ENCODE results near the gene PAPLN. TPM values are rescaled to one million over a fixed set of nuclear protein-coding genes. Genes with fewer than 3 reads are reported as not detected.

The PAPLN gene
- polyA plus RNA-seq, 1 donor (not counting 4 experiments of a cell fraction or from before 2014, with no cell fraction given), result 8.2 TPM

DNA sequence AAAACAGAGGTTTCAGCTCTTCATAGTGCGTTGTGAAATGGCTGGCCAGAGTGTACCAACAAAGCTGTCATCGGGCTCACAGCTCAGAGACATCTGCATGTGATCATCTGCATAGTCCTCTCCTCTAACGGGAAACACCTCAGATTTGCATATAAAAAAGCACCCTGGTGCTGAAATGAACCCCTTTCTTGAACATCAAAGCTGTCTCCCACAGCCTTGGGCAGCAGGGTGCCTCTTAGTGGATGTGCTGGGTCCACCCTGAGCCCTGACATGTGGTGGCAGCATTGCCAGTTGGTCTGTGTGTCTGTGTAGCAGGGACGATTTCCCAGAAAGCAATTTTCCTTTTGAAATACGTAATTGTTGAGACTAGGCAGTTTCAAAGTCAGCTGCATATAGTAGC, 14.3 kb upstream of the PAPLN start:
- Histone ChIP-seq H2AFZ (ENCODE audit: control insufficient read depth, low read length) (no peak overlapping the region), H3K36me3 (ENCODE audit: control insufficient read depth in 2 of 2, extremely low read depth in 1 of 2, insufficient read depth in 2 of 2, low read length in 2 of 2) (peaks cover 16 to 17% of the 10 kb centered on the region in 2 experiments), H3K4me1 (ENCODE audit: control insufficient read depth, extremely low read depth, insufficient read depth, low read length) (peaks cover 4% of the 10 kb centered on the region), H3K9me3 (ENCODE audit: control insufficient read depth, low read depth, low read length) (no peaks in the 10 kb centered on the region), H3K9me1 (ENCODE audit: control insufficient read depth, extremely low read depth, insufficient read depth, low read length) (no peaks in the 10 kb centered on the region), H3K4me3 (ENCODE audit: control insufficient read depth in 2 of 3, extremely low read depth in 1 of 3, insufficient read depth in 2 of 3, low read depth in 1 of 3, low read length in 3 of 3) (no peak overlapping the region), H3K79me2 (ENCODE audit: control insufficient read depth, insufficient read depth, low read length) (no peaks in the 10 kb centered on the region), H3K4me2 (ENCODE audit: control insufficient read depth, extremely low read depth, insufficient read depth, low read depth, low read length) (no peak overlapping the region), H4K20me1 (ENCODE audit: control insufficient read depth, extremely low read depth, insufficient read depth, low read length) (no peaks in the 10 kb centered on the region), H3K27me3 (ENCODE audit: control insufficient read depth, extremely low read depth, insufficient read depth, low read length) (no peaks in the 10 kb centered on the region), H3K9ac (ENCODE audit: control insufficient read depth, extremely low read depth, insufficient read depth, low read length) (no peak overlapping the region), H3K27ac (ENCODE audit: control insufficient read depth, insufficient read depth, low read length) (no peak overlapping the region)
- FAIRE-seq, result no peak
- no peak for DNase-seq (ENCODE audit: low read depth, low spot score)
- TF ChIP-seq, protein P1, sequence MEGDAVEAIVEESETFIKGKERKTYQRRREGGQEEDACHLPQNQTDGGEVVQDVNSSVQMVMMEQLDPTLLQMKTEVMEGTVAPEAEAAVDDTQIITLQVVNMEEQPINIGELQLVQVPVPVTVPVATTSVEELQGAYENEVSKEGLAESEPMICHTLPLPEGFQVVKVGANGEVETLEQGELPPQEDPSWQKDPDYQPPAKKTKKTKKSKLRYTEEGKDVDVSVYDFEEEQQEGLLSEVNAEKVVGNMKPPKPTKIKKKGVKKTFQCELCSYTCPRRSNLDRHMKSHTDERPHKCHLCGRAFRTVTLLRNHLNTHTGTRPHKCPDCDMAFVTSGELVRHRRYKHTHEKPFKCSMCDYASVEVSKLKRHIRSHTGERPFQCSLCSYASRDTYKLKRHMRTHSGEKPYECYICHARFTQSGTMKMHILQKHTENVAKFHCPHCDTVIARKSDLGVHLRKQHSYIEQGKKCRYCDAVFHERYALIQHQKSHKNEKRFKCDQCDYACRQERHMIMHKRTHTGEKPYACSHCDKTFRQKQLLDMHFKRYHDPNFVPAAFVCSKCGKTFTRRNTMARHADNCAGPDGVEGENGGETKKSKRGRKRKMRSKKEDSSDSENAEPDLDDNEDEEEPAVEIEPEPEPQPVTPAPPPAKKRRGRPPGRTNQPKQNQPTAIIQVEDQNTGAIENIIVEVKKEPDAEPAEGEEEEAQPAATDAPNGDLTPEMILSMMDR (optimal IDR thresholded peaks at IDR 0.05 in 1 of 3, IDR thresholded peaks at IDR 0.05 in 1 of 3, conservative IDR thresholded peaks at IDR 0.05 in 1 of 3; ENCODE audit: extremely low read depth in 1 of 3, insufficient read depth in 2 of 3, low read length in 3 of 3), result no peak
- dilution Hi-C loops (cut with MboI; ENCODE audit: extremely low pct_ligation_motif_present, low sequenced_read_pairs), result no loop called here

DNA sequence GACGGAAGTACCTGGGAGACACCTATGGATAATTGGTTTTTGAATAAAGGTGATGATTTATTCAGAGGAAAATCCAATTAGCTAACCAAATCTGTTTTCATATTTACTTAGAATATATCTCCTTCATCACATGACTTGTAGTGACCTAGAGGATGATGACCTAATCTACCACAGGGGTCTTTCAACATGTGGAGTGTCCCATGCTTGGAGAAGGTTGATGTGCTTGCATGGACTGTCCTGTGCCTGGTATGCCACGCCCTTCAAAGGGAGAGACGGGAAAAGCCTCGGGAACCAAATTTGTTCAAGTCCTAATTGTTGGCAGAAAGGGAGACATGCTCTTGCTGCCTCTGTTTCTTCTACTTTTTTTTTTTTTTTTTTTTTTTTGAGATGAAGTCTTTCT, 11.8 kb upstream of the PAPLN start:
- dilution Hi-C loops (cut with MboI; ENCODE audit: extremely low pct_ligation_motif_present, low sequenced_read_pairs), result no loop called here
- Histone ChIP-seq H3K9ac (ENCODE audit: control insufficient read depth, extremely low read depth, insufficient read depth, low read length) (no peak overlapping the region), H3K9me3 (ENCODE audit: control insufficient read depth, low read depth, low read length) (no peaks in the 10 kb centered on the region), H3K9me1 (ENCODE audit: control insufficient read depth, extremely low read depth, insufficient read depth, low read length) (no peaks in the 10 kb centered on the region), H3K4me3 (ENCODE audit: control insufficient read depth in 2 of 3, extremely low read depth in 1 of 3, insufficient read depth in 2 of 3, low read depth in 1 of 3, low read length in 3 of 3) (no peak overlapping the region), H4K20me1 (ENCODE audit: control insufficient read depth, extremely low read depth, insufficient read depth, low read length) (no peaks in the 10 kb centered on the region), H3K4me1 (ENCODE audit: control insufficient read depth, extremely low read depth, insufficient read depth, low read length) (peaks cover 15% of the 10 kb centered on the region), H3K36me3 (ENCODE audit: control insufficient read depth in 2 of 2, extremely low read depth in 1 of 2, insufficient read depth in 2 of 2, low read length in 2 of 2) (peaks cover 3 to 5% of the 10 kb centered on the region in 2 experiments), H3K4me2 (ENCODE audit: control insufficient read depth, extremely low read depth, insufficient read depth, low read depth, low read length) (no peak overlapping the region), H3K27ac (ENCODE audit: control insufficient read depth, insufficient read depth, low read length) (no peak overlapping the region), H2AFZ (ENCODE audit: control insufficient read depth, low read length) (no peak overlapping the region), H3K79me2 (ENCODE audit: control insufficient read depth, insufficient read depth, low read length) (no peaks in the 10 kb centered on the region), H3K27me3 (ENCODE audit: control insufficient read depth, extremely low read depth, insufficient read depth, low read length) (no peaks in the 10 kb centered on the region)
- no peak for DNase-seq (ENCODE audit: low read depth, low spot score)
- no peak for FAIRE-seq
- TF ChIP-seq, protein P1 (optimal IDR thresholded peaks at IDR 0.05 in 1 of 3, IDR thresholded peaks at IDR 0.05 in 1 of 3, conservative IDR thresholded peaks at IDR 0.05 in 1 of 3; ENCODE audit: extremely low read depth in 1 of 3, insufficient read depth in 2 of 3, low read length in 3 of 3), result no peak
- TF ChIP-seq EZH2 (IDR thresholded peaks at IDR 0.05; ENCODE audit: low read length), result no peak
